ENCODE data around the gene SPRYD4.
"Not testable (repeated sequence)": the region's sequence is repeated elsewhere in the genome, so short reads cannot be mapped to it uniquely, and the experiment has no call there.

Gene SPRYD4

DNA sequence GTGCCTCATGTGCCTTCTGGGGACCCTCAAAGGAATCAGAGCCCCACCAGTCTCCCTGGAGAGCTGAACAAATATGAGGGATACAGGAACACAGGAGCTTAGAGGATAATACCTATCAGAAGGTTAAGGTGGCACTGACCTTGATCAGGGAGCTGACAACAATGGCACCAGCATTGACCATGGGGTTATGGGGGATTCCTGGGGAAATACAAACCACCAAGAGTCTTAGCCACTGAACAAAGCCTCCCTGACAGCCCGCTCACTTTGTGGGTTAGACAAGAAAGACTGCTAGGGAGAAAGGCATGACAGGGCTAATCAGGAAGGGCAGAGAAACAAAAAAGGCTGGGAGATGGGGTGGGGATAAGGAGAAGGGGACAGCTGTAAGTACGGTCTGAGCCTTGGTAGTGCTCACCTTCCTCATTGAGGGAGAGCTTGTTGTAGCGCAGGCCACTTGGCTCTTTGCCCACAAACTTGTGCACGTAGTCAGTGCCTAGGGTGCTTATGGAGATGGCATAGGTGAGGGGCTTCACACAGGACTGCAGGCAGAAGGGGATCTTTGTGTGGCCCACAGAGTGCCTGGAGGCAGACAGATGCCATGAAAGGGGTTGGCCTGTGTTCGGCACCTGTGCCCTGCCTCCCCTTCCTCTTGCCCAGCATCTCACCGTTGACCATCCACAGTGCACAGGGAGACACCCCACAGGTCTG, 9.3 kb downstream of the SPRYD4 start:
- no peak for DNase-seq

DNA sequence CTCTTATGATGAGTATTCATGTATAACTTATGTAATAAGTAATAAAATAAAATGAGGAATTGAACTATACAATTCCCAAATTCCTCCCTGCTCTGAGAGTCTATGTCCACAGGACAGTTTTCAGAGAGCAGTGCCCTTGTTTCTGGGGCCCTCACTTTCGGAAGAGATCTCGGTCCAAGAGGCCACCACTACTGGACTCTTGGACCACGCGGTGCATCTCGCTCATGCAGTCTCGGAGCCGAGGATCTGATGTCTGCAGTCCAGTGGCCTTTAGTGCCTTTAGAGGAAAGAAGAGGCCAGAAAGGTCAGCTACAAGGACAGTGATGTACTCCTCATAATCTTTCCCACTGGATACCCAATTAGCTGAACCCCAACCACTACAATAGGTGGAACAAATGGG, 11.2 kb downstream of the SPRYD4 start:
- DNase-seq, result no peak

DNA sequence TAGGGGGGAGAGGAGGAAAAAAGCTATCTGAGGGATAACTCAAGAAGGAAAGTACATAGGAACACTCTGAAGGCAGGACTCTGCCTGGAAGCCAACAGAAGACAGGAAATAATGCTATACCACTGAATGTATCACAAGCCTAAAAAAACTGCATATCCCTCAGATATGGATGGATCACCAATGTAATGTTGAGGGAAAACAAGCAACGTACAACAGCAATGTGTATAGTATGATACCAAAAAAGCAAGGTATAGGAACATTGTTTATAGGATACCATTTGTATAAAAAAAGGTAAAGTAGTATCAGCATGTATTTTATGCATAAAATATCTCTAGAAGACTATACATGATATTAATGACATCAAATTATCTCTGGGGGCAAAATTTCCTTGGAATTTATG, 16.2 kb downstream of the SPRYD4 start:
- DNase-seq, result no peak

DNA sequence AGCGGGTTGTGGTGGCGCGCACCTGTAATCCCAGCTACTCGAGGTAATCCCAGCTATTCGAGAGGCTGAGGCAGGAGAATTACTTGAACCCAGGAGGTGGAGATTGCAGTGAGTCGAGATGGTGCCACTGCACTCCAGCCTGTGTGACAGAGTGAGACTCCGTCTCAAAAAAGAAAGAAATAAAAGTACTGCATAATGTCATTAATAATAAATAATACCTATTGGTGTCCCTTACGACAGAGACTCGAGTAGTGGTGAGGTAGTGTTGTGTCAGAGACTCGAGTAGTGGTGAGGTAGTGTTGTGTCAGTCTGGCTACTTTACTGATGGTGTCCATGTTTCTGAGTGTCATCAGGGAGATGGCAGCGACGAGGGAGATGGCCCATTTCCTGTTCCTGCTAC, 18.3 kb downstream of the SPRYD4 start:
- DNase-seq, result no peak

DNA sequence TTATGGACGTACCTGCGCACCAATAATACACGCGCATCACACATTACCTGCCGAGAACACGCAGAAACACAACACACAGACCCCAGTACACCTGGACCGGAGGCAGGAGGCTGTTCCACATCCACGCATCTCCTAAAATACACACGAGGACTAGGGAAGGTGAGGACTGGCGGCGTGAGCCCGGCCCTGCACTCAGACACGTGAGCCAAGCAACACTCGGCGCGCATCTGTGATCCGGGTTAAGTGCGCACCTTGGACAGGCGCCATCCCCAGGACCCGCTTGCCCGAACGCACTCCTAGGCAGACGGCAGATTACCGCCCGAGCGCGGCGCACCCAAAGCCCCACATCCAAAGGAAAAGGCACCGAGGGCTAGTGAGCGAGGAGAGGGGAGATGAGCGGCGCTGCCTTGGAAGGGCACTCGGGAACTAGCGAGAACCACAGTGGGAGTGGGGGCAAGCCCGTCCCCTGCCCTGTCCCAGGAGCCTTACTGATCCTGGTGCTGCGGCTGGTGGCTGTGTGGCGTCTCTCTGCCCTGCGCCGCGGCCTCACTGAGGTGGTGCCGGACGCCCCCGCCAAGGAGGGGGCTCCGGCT, 19.2 kb downstream of the SPRYD4 start:
- DNase-seq, result no peak

DNA sequence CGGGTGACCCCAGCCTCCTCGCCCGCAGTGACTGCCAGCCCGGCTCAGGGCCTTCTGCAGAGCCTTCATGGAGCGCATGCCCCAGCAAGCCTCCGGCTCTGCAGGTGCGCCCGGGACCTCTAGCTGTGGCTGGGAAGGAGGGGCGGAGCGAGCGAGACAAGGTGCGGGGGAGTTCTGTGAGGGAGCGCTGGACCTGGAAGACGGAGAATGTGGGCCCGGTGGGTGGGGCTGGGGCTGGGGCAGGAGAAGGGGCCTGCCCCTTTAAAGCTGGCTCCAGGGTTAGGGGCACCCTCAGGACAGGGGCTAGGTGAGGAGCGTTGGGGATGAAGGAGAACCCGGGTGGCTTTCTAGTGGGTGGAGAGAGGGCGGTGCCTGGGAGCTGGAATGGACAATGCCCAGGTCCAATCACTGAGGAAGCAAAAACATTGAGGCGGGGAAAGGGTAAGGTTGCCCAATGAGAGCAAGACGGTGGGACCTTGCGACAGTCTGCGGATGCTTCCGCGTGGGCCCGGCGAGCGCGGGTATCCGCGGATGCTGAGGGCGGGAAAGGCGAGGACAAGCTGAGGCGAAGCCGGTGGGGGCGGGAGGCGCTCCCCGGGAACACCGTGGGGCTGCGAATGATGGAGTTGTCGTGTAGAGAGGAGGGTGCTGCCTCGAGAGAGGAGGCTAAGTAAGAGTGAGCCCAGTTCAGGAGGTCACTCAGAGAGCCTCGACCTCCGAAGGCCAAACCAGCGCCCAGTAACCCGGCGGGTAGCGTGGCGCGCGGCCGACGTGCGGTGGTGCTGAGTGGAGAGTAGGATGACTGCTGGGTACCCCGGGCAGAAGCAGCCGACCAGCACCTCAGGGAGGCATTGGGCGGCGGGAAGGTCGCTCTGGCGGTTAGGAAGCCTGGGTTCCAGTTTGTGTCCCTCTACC, 19.9 kb downstream of the SPRYD4 start, which contains the start of gene GLS2:
GLS2 (minus strand) TSS at position 121 of the 915 bp plus-strand sequence; CDS start at position 78, 43 bp downstream.
- DNase-seq, result no peak

DNA sequence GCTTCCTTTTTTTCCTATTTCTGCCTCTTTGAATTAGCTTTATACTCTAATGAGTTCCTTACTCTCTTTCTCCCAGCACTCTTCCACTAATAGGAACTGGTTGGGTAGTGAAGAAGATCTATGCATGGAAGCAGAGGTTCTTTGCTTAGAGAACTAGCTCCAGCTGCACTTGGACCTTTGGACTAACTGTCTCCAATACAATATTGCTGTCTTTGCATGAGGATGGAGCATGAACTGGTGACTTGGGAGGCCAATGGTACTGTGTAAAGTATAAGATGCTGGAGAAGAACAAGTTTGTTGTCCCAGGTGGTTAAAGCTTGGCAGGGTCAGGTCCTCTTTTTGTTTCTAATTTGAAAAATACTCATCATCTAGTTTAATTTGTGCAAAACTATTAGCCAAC, 22.0 kb downstream of the SPRYD4 start:
- no peak for DNase-seq

DNA sequence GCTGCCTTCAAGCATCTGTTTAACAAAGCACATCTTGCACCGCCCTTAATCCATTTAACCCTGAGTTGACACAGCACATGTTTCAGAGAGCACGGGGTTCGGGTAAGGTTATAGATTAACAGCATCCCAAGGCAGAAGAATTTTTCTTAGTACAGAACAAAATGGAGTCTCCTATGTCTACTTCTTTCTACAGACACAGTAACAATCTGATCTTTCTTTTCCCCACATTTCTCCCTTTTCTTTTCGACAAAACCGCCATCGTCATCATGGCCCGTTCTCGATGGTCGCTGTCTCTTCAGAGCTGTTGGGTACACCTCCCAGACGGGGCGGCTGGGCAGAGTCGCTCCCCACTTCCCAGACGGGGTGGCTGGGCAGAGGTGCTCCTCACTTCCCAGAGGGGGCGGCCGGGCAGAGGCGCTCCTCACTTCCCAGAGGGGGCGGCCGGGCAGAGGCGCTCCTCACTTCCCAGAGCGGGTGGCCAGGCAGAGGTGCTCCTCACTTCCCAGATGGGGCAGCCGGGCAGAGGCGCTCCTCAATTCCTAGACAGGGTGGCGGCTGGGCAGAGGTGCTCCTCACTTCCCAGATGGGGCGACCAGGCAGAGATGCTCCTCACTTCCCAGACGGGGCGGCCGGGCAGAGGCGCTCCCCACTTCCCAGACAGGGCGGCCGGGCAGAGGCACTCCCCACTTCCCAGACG, 25.2 kb downstream of the SPRYD4 start:
- not testable (repeated sequence) for DNase-seq

DNA sequence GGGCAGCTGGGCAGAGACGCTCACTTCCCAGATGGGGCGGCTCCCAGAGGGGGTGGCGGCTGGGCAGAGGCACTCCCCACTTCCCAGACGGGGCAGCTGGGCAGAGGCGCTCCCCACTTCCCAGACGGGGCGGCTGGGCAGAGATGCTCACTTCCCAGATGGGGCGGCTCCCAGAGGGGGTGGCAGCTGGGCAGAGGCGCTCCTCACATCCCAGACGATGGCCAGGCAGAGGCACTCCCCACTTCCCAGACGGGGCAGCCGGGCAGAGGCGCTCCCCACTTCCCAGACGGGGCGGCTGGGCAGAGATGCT, 25.7 kb downstream of the SPRYD4 start:
- not testable (repeated sequence) for DNase-seq

DNA sequence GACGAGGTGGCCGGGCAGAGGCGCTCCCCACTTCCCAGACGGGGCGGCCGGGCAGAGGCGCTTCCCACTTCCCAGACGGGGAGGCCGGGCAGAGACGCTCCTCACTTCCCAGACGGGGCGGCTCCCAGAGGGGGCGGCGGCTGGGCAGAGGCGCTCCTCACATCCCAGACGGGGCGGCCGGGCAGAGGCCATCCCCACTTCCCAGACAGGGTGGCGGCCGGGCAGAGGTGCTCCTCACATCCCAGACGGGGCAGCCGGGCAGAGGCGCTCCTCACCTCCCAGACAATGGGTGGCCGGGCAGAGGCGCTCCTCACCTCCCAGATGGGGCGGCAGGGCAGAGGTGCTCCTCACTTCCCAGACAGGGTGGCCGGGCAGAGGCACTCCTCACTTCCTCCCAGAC, 26.1 kb downstream of the SPRYD4 start:
- DNase-seq, result not testable (repeated sequence)

DNA sequence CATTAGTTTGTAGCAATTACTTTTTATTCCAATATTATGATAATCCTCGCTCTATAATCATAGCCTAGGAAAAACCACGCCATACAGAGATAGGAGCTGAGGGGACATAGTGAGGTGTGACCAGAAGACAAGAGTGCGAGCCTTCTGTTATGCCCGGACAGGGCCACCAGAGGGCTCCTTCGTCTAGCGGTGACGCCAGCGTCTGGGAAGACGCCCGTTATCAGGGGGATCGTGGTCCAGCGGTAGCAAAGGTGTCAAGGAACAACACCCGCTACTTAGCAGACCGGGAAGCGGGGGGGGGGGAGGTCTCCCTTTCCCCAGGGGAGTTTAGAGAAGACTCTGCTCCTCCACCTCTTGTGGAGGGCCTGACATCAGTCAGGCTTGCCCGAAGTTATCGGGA, 28.3 kb downstream of the SPRYD4 start:
- DNase-seq, result not testable (repeated sequence)

DNA sequence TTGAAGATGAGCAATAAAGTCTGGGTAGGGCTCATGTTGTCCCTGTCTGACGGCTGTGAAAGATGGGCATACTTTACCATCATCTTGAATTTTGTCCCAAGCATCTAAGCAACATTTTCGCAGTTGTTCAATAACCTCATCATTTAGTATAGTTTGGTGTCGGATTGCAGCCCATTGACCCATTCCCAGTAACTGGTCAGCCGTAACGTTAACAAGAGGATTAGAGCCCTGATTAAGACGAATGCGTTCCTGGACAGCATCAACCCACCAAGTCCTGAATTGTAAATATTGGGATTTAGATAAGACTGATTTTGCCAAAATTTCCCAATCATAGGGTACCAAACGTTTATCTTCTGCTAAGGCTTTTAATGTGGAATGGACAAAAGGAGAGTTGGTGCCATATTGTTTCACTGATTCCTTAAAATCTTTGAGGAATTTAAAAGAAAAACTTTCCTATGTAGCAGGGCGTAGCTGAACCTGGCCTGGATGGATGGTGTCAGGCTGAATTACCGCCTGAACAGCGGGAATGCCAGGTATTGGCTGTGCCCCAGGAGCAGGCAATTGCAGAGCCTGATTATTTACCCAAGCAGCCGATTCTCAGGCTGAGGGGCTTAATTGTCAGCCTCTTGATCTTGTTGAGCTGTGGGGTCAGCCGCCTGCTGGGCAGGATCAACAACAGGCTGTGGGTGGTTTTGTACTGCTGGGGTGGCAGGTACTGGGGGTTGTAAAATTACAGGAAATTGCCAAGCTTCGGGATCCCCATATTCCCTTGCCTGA, 29.9 kb downstream of the SPRYD4 start:
- not testable (repeated sequence) for DNase-seq

DNA sequence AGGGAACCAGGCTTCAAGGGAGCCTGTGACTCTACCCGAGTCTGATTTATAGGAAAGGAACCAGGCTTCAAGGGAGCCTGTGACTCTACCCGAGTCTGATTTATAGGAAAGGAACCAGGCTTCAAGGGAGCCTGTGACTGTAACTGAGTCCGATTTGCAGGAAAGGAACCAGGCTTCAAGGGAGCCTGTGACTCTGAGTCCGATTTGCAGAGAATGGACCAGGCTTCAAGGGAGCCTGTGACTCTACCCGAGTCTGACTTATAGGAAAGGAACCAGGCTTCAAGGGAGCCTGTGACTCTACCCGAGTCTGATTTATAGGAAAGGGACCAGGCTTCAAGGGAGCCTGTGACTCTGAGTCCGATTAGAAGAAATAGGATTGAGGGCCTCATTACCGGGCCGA, 31.1 kb downstream of the SPRYD4 start:
- DNase-seq, result not testable (repeated sequence)

DNA sequence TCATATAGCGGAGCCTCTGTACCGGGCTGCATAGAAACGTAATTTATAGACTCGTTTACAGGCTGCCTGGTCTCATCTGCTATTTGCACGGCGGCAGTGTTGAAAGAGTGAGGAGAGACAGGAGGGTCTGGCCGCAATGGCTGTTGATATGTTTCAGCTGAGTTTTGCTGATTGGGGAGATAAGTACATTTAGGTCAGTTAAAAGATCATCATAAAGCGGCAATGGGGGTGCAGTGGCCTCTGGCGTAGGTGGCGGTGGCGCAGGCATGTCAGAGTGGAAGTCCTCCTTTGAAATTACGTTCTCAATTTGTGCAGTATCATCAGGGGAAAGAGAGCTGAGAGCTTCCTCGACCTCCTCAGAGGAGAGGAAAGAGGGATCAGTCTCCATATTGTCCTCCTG, 31.5 kb downstream of the SPRYD4 start:
- not testable (repeated sequence) for DNase-seq

DNA sequence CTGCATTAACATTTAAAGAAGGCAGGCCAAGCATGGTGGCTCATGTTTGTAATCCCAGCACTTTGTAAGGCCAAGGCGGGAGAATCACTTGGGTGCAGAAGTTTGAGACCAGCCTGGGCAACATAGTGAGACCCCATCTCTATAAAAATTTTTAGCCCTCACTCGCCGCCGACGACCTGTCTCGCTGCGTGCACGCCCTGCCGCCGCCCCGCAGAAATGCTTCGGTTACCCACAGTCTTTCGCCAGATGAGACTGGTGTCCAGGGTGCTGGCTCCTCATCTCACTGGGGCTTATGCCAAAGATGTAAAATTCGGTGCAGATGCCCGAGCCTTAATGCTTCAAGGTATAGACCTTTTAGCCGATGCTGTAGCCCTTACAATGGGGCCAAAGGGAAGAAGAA, 42.4 kb downstream of the SPRYD4 start:
- no peak for DNase-seq

DNA sequence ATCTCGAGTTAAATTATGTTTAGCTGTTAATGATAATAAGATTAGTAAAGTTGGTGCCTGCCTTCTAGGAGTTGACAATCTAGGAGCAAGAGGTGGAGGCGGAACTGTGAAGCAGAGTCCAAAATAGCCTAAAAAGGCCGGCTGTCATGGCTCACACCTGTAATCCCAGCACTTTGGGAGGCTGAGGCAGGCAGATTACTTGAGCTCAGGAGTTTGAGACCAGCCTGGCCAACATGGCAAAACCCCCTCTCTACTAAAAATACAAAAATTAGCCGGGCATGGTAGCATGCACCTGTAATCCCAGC, 45.6 kb downstream of the SPRYD4 start:
- DNase-seq, result not testable (repeated sequence)

DNA sequence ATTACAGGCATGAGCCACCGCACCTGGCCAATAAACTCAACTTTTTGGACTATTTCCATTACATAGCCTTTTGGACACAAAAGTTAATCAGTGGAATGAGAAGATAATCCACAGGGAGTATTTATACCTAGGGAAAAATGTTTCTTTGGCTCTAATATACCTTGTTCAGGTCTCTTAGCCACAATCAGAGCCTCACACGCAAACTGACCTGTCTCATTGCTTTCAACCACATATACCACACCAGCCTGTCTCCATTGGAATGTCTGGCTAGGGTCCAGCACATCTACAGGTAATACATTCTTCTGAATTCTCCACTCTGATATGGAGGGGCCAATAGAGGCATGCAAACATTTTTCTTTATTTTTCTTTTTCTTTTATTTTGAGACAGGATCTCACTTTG, 49.5 kb downstream of the SPRYD4 start:
- no peak for DNase-seq

DNA sequence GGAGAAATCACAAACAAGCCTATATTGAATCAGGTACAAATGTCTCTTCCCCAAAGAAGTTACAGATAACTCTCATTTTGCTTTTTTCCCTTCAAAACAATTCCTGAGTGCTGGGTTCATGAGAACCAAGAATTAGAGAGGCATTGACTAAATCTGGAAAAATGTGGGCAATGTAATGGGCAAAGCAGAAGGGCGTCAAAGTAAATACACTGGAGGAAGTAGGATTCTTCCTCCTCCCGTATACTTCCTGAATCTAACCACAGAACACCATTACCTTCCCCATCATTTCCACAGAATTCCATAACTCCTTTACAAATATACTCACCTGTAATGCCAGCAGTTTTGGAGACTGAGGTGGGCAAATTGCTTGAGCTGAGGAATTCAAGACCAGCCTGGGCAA, 50.2 kb downstream of the SPRYD4 start:
- no peak for DNase-seq

DNA sequence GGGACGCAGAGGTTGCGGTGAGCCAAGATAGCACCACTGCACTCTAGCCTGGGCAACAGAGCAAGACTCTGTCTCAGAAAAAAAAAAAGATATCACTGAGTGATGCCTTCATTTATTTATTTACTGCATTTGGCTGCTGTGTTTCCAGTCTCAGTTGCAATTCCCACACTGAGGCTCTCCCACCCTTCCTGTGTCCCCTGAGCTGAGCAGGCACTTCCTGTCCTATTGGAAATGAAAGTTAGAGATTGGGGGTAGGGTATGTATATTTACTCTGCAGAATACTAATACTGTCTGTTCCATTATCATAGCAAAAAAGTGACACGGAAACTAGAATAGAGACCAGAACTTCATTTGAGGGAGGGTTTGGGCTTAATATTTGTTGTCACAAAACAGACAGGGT, 51.7 kb downstream of the SPRYD4 start:
- no peak for DNase-seq

DNA sequence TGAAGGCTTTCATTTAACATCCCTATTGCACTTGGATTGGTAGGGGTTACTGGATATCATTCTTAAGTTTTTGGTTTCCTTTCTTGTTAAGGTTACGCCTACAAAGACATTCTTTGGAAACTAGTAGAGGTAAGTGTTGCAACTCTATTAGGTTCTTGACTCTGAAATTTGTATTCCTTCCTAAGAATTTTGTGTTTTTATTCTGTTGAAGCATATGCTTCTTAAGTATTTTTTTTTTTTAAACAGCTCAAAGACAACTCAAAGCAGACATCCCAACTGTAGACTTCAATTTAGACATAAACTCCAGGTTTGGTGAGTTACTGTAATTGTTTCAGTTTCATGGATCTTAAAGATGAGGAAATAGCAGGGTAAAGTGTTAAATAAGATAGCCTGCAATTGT, 52.1 kb downstream of the SPRYD4 start:
- DNase-seq, result no peak

DNA sequence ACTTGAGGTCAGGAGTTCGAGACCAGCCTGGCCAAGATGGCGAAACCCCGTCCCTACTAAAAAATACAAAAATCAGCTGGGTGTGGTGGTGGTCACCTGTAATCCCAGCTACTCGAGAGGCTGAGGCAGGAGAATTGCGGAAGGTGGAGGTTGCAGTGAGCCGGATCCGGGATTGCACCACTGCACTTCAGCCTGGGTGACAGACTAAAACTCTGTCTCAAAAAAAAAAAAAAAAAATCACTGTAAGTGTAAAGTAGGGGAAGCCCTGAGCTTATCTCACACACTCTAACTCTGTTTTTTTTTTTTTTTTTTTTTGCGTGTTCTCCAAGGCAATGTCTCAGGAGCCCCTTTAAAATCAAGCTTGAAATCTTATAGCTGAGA, 52.8 kb downstream of the SPRYD4 start:
- DNase-seq, result no peak

DNA sequence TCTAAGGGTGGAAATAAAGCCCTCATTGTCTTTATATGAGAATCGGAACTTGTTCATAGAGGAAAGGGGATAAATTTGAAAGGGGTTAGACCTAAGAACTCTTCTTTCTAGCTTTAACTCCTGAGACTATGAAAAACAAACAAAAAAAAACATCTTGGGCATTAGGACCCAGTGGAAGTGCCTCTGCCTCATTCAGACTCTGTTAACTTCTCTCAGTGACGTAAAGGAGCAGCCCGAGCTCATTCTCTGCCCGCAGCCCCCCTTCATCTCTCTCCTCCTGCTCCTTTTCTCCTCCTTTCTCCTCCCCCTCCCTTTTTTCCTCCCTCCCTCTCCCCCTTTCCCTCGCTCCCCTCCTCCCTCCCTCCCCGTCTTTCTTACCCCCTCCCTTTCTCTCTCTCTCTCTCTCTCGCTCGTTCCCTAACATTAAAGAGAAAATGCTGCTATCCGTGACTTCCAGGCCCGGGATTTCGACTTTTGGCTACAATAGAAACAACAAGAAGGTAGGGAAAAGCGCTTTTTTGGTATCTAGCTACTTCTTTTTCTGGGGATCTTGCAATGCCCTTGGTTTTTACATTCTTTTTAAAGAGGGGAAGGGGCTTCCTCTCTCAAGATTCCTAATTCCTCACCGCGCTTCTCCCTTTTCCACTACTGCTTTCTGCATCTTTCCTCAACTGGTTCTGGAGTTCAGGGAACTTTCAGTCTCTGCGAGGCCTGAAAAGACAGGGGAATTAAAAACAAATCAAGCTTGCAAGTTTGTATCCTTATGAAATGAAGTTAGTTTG, 53.4 kb downstream of the SPRYD4 start, which contains the start of gene RBMS2:
RBMS2 (plus strand) TSS at position 231 of the 782 bp plus-strand sequence; CDS start at position 435, 204 bp downstream.
- DNase-seq, result no peak
